GM12878 (cell line): ENCODE results near the gene ZNF304. TPM values are rescaled to one million over a fixed set of nuclear protein-coding genes. Genes with fewer than 3 reads are reported as not detected.

ENCODE experiments used
- ATAC-seq: fragments of 200-7000 bp; cut with Tn5 transposase; 3 replicates; pipeline ENCODE4 v1.9.1; 2020; ENCODE audit warnings: mild to moderate bottlenecking, moderate library complexity
- BruUV-seq: library from RNA; stranded (reverse); fragments of 400-500 nt; replicated peaks from 2 replicates; lab custom pipeline; 2021; lab: Mats Ljungman, UMichigan
- CTCF ChIA-PET: fragments of 300-600 bp; sonication (Branson Sonifier 250); formaldehyde crosslinking; extraction: SDS; loops from one replicate; lab custom pipeline; 2021; ENCODE audit warnings: inconsistent platforms; lab: Yijun Ruan, JAX
- POLR2A ChIA-PET: fragments of 350-600 bp; formaldehyde crosslinking; extraction: SDS; loops from one replicate; lab custom pipeline; 2021; ENCODE audit warnings: inconsistent platforms; lab: Charles Lee
- RAD21 ChIA-PET: fragments of 300-600 bp; sonication (Branson Sonifier 250); formaldehyde crosslinking; loops from one replicate; lab custom pipeline; 2023; ENCODE audit warnings: antibody characterized with exemption; ENCODE audit not compliant: unreplicated experiment; lab: Charles Lee
- SMC1A ChIA-PET: fragments of 300-600 bp; sonication (Branson Sonifier 250); formaldehyde crosslinking; loops from one replicate; lab custom pipeline; 2023; ENCODE audit not compliant: unreplicated experiment, uncharacterized antibody; lab: Charles Lee
- DNase-seq: peaks from one replicate; pipeline ENCODE4 v3.0.0-alpha.2; 2011; ENCODE audit warnings: low read depth, low spot score
- FAIRE-seq: peaks from 3 replicates; lab custom pipeline; 2011; peaks lifted over from hg19 to GRCh38; lab: Jason Lieb, UNC
- H2AFZ ChIP-seq: 2 replicates; pipeline ENCODE4 v1.6.0; 2011; ENCODE audit warnings: low read depth, low read length, control low read depth; ENCODE audit not compliant: control insufficient read depth
- H3K27ac ChIP-seq: 2 replicates; pipeline ENCODE4 v1.5.1; 2011; ENCODE audit warnings: control low read depth; ENCODE audit not compliant: control insufficient read depth, insufficient read depth
- H3K27me3 ChIP-seq, 2 experiments: replicated peaks in 1 of 2; 2 replicates each; pipeline versions ENCODE4 v1.6.0 to v1.6.1; 2011; ENCODE audit warnings: low read length in 1 of 2; ENCODE audit not compliant: control insufficient read depth in 2 of 2, insufficient read depth in 2 of 2
- H3K36me3 ChIP-seq, 2 experiments: 2 replicates each; pipeline ENCODE4 v1.5.1; 2011; ENCODE audit warnings: low read length in 1 of 2; ENCODE audit not compliant: control insufficient read depth in 2 of 2, insufficient read depth in 2 of 2
- H3K4me1 ChIP-seq: 2 replicates; pipeline ENCODE4 v1.6.1; 2011; ENCODE audit warnings: mild to moderate bottlenecking, low read length, moderate library complexity, mixed read lengths; ENCODE audit not compliant: control insufficient read depth, insufficient read depth
- H3K4me2 ChIP-seq: 2 replicates; pipeline ENCODE4 v1.6.0; 2011; ENCODE audit warnings: control low read depth; ENCODE audit not compliant: control insufficient read depth, insufficient read depth
- H3K4me3 ChIP-seq: fragments of 200-600 bp; sonication (generic); 2 replicates; pipeline ENCODE4 v1.5.1; 2016
- H3K79me2 ChIP-seq: 2 replicates; pipeline ENCODE4 v1.6.0; 2011; ENCODE audit warnings: low read length; ENCODE audit not compliant: control insufficient read depth, insufficient read depth
- H3K9ac ChIP-seq: 2 replicates; pipeline ENCODE4 v1.8.0; 2011; ENCODE audit warnings: low read length, control low read depth, mixed read lengths; ENCODE audit not compliant: control insufficient read depth, insufficient read depth
- H3K9me3 ChIP-seq: replicated peaks from 3 replicates; pipeline ENCODE4 v1.5.1; 2011; ENCODE audit warnings: mild to moderate bottlenecking, low read length; ENCODE audit not compliant: control insufficient read depth, insufficient read depth
- H4K20me1 ChIP-seq: 2 replicates; pipeline ENCODE4 v1.6.0; 2011; ENCODE audit not compliant: control insufficient read depth, insufficient read depth
- CBX3 ChIP-seq: fragments of 200-600 bp; sonication (generic); IDR thresholded peaks from 2 replicates; pipeline ENCODE4 v1.6.1; 2016; ENCODE audit warnings: low read depth, borderline replicate concordance
- FOXK2 ChIP-seq: fragments of 450-650 bp; IDR thresholded peaks from 2 replicates; pipeline ENCODE4 v1.6.1; 2017; ENCODE audit warnings: mild to moderate bottlenecking, moderate library complexity
- MTA3 ChIP-seq: IDR thresholded peaks from 2 replicates; pipeline ENCODE4 v1.6.1; 2012; ENCODE audit warnings: low read length, inconsistent platforms, borderline replicate concordance
- RAD51 ChIP-seq: fragments of 450-650 bp; IDR thresholded peaks from 2 replicates; pipeline ENCODE4 v1.6.1; 2016; ENCODE audit warnings: moderate library complexity, mild to moderate bottlenecking, inconsistent platforms
- RBBP5 ChIP-seq: fragments of 200-600 bp; sonication (generic); conservative IDR thresholded peaks from 2 replicates; pipeline ENCODE4 v1.6.1; 2016
- SMARCA5 ChIP-seq: fragments of 450-650 bp; IDR thresholded peaks from 2 replicates; pipeline ENCODE4 v1.6.1; 2017; ENCODE audit warnings: mild to moderate bottlenecking
- SP1 ChIP-seq: IDR thresholded peaks from one replicate; pipeline ENCODE4 v1.6.1; 2011; ENCODE audit warnings: low read depth, low read length
- STAT3 ChIP-seq: IDR thresholded peaks from 2 replicates; pipeline ENCODE4 v1.6.1; 2011; ENCODE audit warnings: low read depth, low read length, improper control_type of control experiment
- SUPT20H ChIP-seq: IDR thresholded peaks from 2 replicates; pipeline ENCODE4 v1.6.1; 2011; ENCODE audit warnings: low read depth, mild to moderate bottlenecking, low read length, moderate library complexity, borderline replicate concordance; ENCODE audit not compliant: control insufficient read depth
- WGBS: methylation state at CpG from one replicate; pipeline ENCODE4 v1.1.6; 2016; ENCODE audit warnings: low lambda C conversion rate; ENCODE audit not compliant: insufficient replicate concordance, insufficient coverage; ENCODE audit errors: missing lambda C conversion rate; 5-methylcytosine and 5-hydroxymethylcytosine counted together
- in situ Hi-C: fragments of 300-500 bp; cut with MboI; formaldehyde crosslinking; loops from 9 replicates; pipeline ENCODE4 v1.14.3; 2018; ENCODE audit warnings: mixed read lengths
- intact Hi-C: fragments of 100-400 bp; cut with micrococcal nuclease; formaldehyde crosslinking; loops from one replicate; pipeline ENCODE4 v1.14.2; 2022; ENCODE audit not compliant: unreplicated experiment
- polyA plus RNA-seq, 11 experiments: library from polyadenylated mRNA; depleted of rRNA in 4 of 11; unstranded in 6 of 11; stranded (reverse) in 5 of 11; fragments of >200 nt; fragmentation: Nextera tagmentation in 4 of 11; fragmentation: Illumina TruSeq in 1 of 11; extraction: Ambion mirVana in 4 of 11; extraction: Trizol in 1 of 11; gene quantifications; 1 replicate in 1 of 11; 2 replicates in 10 of 11; pipeline versions ENCODE4 v1.2.1 to v1.2.3, GENCODE V29; 2011 to 2016; ENCODE audit warnings: inconsistent platforms in 2 of 11, missing spikeins in 2 of 11, low read depth in 1 of 11
- total RNA-seq, 4 experiments: library from RNA; depleted of rRNA in 3 of 4; stranded (reverse); fragments of >200 nt in 3 of 4; fragmentation: Illumina TruSeq in 1 of 4; extraction: Trizol in 1 of 4; gene quantifications; 2 replicates each; pipeline versions ENCODE4 v1.2.1 to v1.2.3, GENCODE V29; 2013 to 2021
- TF ChIP-seq, protein P1 (sequence below): IDR thresholded peaks from 2 replicates; pipeline ENCODE4 v1.6.1; 2011; ENCODE audit warnings: low read depth, mild to moderate bottlenecking, low read length, moderate library complexity, borderline replicate concordance; ENCODE audit errors: extremely low read depth
- TF ChIP-seq, protein P2 (sequence below): fragments of 450-650 bp; IDR thresholded peaks from 2 replicates; pipeline ENCODE4 v1.6.1; 2017; ENCODE audit warnings: mild to moderate bottlenecking
- TF ChIP-seq, protein P3 (sequence below): fragments of 450-650 bp; IDR thresholded peaks from 2 replicates; pipeline ENCODE4 v1.6.1; 2016; ENCODE audit warnings: mild to moderate bottlenecking

The ZNF304 gene
- total and polyA plus RNA-seq, 10 of the 15 experiments (the other 5 are each of a cell fraction or from before 2014, with no cell fraction given) = 1.1 to 11.6 (median 6.9) TPM

DNA sequence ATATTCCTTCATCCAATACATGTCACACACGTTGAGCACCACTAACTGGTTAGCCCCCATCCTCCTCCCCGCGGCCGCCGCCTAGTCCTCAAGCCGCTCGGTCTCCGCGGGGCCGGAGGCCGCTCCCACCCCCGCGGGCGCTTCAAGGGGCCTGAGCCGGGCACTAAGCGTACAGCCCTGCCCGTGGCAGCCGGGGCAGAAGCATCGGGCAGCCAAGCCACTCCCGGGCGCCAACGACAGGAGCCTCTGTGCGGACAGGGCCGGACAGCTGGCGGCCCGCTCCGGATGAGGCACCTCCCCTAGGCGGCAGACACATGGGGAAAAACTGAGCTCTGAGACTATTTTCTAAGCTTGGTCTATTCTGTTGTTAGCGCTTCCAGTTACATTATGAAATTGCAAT, 33.6 kb upstream of the ZNF304 start:
- Histone ChIP-seq H3K79me2 (peaks cover 22% of the 10 kb centered on the region), H3K27ac (no peak overlapping the region), H4K20me1 (no peaks in the 10 kb centered on the region), H3K4me3 (no peak overlapping the region), H3K27me3 (no peaks in the 10 kb centered on the region), H3K9me3 (no peaks in the 10 kb centered on the region), H3K9ac (no peak overlapping the region), H3K4me1 (peaks cover 3% of the 10 kb centered on the region; the same call in 1 of the 2 replicates), H3K36me3 (no peaks in the 10 kb centered on the region), H3K4me2 (no peak overlapping the region), H2AFZ (no peak overlapping the region)
- RAD21 ChIA-PET = no interaction called here
- no peak for ATAC-seq
- SMC1A ChIA-PET = interaction anchor here (1.0 kb wide), 1 partner anchor 51 kb away, joined by 4 read pairs; no protein-coding TSS in a partner anchor
- TF ChIP-seq SP1 (no peak), MTA3 (no peak), CBX3 (no peak), SUPT20H (no peak), SMARCA5 (no peak), RBBP5 (no peak), RAD51 (no peak), FOXK2 (no peak), STAT3 (no peak)
- TF ChIP-seq, protein P1, sequence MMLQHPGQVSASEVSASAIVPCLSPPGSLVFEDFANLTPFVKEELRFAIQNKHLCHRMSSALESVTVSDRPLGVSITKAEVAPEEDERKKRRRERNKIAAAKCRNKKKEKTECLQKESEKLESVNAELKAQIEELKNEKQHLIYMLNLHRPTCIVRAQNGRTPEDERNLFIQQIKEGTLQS = no peak
- TF ChIP-seq, protein P2, sequence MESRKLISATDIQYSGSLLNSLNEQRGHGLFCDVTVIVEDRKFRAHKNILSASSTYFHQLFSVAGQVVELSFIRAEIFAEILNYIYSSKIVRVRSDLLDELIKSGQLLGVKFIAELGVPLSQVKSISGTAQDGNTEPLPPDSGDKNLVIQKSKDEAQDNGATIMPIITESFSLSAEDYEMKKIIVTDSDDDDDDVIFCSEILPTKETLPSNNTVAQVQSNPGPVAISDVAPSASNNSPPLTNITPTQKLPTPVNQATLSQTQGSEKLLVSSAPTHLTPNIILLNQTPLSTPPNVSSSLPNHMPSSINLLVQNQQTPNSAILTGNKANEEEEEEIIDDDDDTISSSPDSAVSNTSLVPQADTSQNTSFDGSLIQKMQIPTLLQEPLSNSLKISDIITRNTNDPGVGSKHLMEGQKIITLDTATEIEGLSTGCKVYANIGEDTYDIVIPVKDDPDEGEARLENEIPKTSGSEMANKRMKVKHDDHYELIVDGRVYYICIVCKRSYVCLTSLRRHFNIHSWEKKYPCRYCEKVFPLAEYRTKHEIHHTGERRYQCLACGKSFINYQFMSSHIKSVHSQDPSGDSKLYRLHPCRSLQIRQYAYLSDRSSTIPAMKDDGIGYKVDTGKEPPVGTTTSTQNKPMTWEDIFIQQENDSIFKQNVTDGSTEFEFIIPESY = no peak
- TF ChIP-seq, protein P3, sequence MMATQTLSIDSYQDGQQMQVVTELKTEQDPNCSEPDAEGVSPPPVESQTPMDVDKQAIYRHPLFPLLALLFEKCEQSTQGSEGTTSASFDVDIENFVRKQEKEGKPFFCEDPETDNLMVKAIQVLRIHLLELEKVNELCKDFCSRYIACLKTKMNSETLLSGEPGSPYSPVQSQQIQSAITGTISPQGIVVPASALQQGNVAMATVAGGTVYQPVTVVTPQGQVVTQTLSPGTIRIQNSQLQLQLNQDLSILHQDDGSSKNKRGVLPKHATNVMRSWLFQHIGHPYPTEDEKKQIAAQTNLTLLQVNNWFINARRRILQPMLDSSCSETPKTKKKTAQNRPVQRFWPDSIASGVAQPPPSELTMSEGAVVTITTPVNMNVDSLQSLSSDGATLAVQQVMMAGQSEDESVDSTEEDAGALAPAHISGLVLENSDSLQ = no peak
- CTCF ChIA-PET = no interaction called here
- FAIRE-seq = no peak
- POLR2A ChIA-PET = interaction anchor here (0.6 to 1.2 kb wide), 2 partner anchors 31 to 1980 kb away, joined by 4 to 9 read pairs; no protein-coding TSS in a partner anchor
- WGBS = 64% methylated on average over 29 of the region's 29 CpGs
- BruUV-seq = no TSS peak
- intact Hi-C loops = no loop called here
- DNase-seq = no peak
- in situ Hi-C loops = no loop called here
